ENCODE results near the gene MGA.

- TF ChIP-seq, protein P1, sequence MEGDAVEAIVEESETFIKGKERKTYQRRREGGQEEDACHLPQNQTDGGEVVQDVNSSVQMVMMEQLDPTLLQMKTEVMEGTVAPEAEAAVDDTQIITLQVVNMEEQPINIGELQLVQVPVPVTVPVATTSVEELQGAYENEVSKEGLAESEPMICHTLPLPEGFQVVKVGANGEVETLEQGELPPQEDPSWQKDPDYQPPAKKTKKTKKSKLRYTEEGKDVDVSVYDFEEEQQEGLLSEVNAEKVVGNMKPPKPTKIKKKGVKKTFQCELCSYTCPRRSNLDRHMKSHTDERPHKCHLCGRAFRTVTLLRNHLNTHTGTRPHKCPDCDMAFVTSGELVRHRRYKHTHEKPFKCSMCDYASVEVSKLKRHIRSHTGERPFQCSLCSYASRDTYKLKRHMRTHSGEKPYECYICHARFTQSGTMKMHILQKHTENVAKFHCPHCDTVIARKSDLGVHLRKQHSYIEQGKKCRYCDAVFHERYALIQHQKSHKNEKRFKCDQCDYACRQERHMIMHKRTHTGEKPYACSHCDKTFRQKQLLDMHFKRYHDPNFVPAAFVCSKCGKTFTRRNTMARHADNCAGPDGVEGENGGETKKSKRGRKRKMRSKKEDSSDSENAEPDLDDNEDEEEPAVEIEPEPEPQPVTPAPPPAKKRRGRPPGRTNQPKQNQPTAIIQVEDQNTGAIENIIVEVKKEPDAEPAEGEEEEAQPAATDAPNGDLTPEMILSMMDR (IDR thresholded peaks at IDR 0.05), result no peak
- TF ChIP-seq POLR2A (IDR thresholded peaks at IDR 0.05), result no peak
These were observed 6.4 kb upstream of the MGA start for GRCh38 chr15:41653760-41654159.

Data from suprapubic skin (tissue), 3 donors.